GM21529 (cell line): ENCODE data around the gene PACS2.

Experiments used
- ATAC-seq: cut with Tn5 transposase; IDR thresholded peaks from one replicate; pipeline ENCODE4 v1.9.1; 2021; ENCODE audit not compliant: unreplicated experiment

Gene PACS2

GRCh38 chr14:105419195-105420091 lies 104.9 kb downstream of the PACS2 start, which contains the start of gene MTA1:
Gene MTA1 (plus strand): TSS chr14:105419827. CDS start chr14:105420036, 209 bp downstream.
- ATAC-seq: peak; percentile 53

DNA sequence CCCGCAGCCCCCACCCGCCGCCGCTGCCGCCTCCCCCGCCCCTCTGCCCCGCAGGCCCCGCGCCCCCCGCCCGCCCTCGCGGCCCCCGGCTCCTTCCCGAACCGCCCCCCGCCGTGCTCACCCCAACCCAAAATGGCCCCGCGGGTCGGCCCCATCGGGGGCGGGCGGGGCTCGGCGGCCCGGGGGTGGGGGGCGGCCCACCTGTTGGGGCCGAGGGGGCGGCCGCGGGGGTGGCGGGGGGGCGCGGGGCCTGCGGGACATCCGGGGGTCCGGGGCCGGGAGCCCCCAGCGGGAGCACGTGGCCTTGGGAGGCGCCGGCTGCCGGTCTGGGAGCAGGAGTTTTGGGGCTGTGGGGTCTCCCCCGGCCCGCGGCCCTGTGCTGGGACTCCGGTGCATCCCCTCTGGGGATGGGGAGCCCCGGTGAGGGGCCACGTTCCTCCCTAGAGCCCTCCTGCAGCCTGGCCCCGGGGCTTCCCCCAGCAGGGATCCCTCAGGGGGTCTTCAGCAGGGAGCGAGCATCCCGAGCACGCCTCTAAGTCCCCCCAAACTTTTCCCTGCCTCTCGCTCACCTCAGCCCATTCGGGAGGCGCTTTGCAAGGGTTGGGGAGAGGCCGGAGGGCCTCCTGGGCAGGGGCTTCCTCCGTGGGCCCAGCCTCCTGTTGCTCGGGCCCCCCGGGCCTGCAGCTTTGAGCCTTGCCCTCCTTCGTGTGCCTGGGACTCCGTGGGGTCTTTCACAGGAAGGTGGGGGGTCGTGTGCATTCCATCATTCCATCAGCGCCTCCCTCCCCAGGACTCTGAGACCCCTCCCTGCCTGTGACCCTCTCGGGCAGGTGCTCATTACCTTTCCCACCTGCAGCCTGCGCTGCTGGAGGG lies 105.8 kb downstream of the PACS2 start:
- no peak for ATAC-seq

GRCh38 chr14:105420974-105421674 lies 106.6 kb downstream of the PACS2 start:
- ATAC-seq: no peak

DNA sequence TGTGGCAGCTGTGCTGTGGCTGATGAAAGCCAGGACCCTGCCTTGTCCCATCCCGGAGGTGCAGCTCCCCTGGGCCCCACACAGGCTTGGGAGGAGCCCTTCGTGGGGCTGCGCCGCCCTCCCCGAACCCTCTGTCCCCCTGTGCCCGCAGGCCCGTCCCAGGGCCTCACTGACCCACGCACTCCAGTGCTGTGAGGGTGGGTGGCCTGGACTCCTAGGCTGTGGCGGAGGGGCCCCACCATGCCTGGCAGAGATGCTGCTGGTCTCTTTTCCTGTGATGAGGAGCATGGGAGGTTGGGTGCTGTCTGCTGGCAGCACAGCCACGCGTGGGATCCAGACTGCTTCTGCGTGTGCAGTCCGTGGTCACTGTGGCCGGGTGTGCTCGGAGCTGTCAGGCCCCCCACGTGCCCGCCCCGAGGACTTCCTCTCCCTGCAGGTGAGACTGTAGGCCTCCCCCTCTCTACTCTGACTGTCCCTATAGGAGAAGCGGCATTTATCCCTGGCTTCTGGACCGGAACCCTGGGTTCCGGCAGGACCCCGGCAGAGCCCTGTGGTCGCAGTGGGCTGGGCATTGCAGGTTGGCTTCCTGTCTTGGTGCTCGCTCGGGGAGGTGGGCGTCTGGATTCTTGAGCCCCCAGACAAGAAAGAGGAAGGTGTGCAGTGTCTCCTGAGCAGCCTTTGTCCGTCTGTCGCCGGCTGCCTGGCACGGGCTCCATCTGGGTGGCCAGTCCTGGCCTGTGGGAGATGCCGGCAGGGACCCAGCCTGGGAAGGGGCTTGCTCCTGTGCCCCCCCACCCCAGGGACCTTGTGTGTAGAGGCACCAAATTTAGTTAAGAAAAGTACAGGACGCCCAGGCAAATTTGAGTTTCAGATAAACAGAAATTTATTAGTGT lies 107.4 kb downstream of the PACS2 start:
- no peak for ATAC-seq

- ATAC-seq: no peak
Observed at GRCh38 chr14:105422695-105423487, 108.3 kb downstream of the PACS2 start.

- no peak for ATAC-seq
Observed at GRCh38 chr14:105423488-105424195, 109.1 kb downstream of the PACS2 start.

DNA sequence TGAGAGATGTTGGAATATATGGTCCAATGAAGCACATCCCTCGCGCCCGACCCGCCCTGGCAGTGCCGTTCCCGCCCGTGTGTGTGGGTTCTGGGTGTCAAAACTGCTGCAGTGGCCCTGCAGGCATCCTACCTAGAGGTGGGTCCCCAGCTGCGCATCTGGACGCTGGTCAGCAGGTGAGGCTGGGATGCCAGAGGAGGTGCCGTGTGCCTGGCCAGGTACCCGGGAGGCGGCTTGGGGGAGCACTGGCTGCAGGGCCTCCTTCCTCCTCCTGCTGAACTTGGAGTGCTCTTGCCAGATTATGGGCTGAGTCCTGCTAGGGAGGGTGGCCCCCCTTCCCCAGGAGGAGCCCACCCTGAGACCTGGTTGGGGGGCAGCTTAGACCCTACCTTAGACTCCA lies 110.3 kb downstream of the PACS2 start:
- ATAC-seq: no peak

DNA sequence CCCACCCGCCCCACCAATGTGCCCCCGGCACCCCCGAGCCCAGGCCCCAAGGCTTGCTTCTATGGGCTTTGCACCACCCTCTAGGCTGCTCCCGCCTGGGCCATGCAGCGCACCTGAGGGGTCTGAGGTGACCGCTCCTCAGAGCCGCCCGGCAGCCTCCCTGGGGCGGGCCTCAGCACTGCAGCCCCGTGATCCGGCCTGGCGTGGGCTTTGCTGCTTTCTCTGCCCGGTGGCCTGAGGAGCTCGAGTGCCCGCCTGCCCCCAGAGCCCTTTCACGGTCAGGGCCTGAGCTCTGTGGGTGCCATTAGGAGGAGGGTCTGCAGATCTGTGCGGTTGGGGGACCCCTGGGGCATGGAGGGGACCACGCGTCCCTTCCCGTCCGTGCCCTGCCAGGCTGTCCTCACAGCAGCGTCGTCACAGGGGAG lies 111.3 kb downstream of the PACS2 start:
- no peak for ATAC-seq

- ATAC-seq: no peak
Observed at GRCh38 chr14:105426416-105427130, 112.0 kb downstream of the PACS2 start.

GRCh38 chr14:105427412-105427811 lies 112.9 kb downstream of the PACS2 start:
- no peak for ATAC-seq

DNA sequence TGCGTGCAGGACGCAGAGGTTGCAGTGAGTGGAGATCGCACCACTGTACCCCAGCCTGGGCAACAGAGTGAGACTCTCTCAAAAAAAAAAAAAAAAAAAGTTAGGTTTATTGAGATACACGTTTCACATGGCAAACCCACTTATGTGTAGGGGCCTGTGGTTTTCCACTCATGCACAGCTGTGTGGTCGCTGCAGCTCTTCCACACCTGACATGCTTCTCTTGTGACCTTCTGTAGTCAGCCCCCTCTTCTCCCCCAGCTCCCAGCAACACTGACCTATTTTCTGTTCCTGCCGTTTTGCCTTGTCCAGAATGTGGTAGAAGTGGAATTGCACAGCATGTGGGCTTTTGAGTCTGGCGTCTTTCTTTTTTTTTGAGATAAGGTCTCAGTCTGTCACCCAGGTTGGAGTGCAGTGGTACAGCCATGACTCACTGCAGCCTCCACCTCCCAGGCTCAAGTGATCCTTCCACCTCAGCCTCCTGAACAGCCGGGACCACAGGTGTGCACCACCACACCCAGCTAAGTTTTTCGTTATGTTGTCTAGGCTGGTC lies 113.5 kb downstream of the PACS2 start:
- no peak for ATAC-seq

GRCh38 chr14:105430042-105430441 lies 115.5 kb downstream of the PACS2 start:
- ATAC-seq: no peak

- no peak for ATAC-seq
Observed at GRCh38 chr14:105430565-105430964, 116.0 kb downstream of the PACS2 start.

GRCh38 chr14:105431256-105431655 lies 116.7 kb downstream of the PACS2 start:
- ATAC-seq: no peak

DNA sequence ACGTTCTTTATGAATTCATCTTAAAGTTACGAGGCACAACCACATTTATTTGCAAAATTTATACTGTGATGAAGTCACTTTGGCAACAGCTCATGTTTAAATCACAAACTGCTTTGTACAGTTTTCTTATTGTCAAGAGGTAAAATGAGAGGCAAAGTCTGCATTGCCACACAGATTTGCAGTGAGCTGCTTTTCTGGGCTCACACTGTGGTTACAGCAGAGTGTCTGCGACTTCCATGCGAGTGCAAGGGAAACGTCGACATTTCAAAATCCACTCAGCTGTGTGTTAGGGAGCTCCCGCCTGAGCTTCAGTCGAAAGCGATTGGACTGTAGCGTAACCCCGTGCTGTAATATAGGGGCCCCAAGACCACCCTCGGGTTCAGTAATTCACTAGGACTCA lies 118.1 kb downstream of the PACS2 start:
- ATAC-seq: no peak

GRCh38 chr14:105433161-105433605 lies 118.6 kb downstream of the PACS2 start:
- ATAC-seq: no peak

DNA sequence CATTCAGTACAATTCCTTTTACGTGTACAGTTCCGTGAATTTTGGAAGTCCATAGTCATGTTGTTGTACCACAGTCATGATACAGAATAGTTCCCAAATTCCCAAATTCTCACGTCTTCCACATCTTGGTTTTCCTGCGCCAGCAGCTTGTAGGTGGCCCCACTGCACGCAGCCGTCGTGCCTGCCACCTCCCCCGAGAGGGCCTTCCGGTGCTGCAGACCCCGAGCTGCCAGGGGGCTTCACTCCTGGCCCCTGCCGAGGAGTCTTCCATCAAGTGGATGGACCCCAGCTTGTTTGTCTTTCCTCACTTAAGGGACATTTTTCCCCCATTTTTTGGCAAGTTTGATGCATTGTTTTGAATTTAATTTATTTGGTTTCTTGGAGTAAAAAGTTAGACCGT lies 121.9 kb downstream of the PACS2 start:
- no peak for ATAC-seq
